Liver (tissue), 9 donors: ENCODE results near the gene ADK. TPM values are rescaled to one million over a fixed set of nuclear protein-coding genes. Genes with fewer than 3 reads are reported as not detected.

Experiments used
- DNase-seq: peaks from one replicate; pipeline ENCODE4 v3.0.0-alpha.2; 2017; ENCODE audit warnings: low spot score
- H3K27ac ChIP-seq, 2 donors: one replicate each; pipeline ENCODE4 v1.7.0; 2013; ENCODE audit warnings: inconsistent platforms in 2 of 2, low read length in 2 of 2, control low read depth in 1 of 2, low read depth in 1 of 2, mild to moderate bottlenecking in 1 of 2
- H3K27me3 ChIP-seq, 4 donors: one replicate each; pipeline versions ENCODE4 v1.6.1 to v1.7.0; 2013; ENCODE audit warnings: low read length in 3 of 4, inconsistent platforms in 1 of 4, mild to moderate bottlenecking in 1 of 4, moderate library complexity in 1 of 4; ENCODE audit not compliant: control insufficient read depth in 4 of 4, insufficient read depth in 4 of 4
- H3K36me3 ChIP-seq, 4 donors: one replicate each; pipeline versions ENCODE4 v1.6.1 to v1.7.0; 2013; ENCODE audit warnings: low read length in 3 of 4, mild to moderate bottlenecking in 3 of 4, low read depth in 1 of 4, moderate library complexity in 1 of 4; ENCODE audit not compliant: control insufficient read depth in 4 of 4, insufficient read depth in 3 of 4
- H3K4me1 ChIP-seq, 4 donors: one replicate each; pipeline versions ENCODE4 v1.6.1 to v1.7.0; 2013; ENCODE audit warnings: low read length in 3 of 4, mild to moderate bottlenecking in 3 of 4, moderate library complexity in 1 of 4; ENCODE audit not compliant: control insufficient read depth in 4 of 4, insufficient read depth in 4 of 4
- H3K4me3 ChIP-seq, 3 donors: one replicate each; pipeline versions ENCODE4 v1.6.1 to v1.7.0; 2013; ENCODE audit warnings: low read length in 3 of 3, control low read depth in 1 of 3, low read depth in 1 of 3, mild to moderate bottlenecking in 1 of 3
- H3K9ac ChIP-seq, 2 donors: one replicate each; pipeline ENCODE4 v1.7.0; 2013; ENCODE audit warnings: low read length in 2 of 2, mild to moderate bottlenecking in 2 of 2, moderate library complexity in 2 of 2, control low read depth in 1 of 2, low read depth in 1 of 2
- H3K9me3 ChIP-seq, 4 donors: one replicate each; pipeline versions ENCODE4 v1.6.1 to v1.7.0; 2013; ENCODE audit warnings: low read length in 3 of 4; ENCODE audit not compliant: control insufficient read depth in 4 of 4
- EGR1 ChIP-seq, 2 donors: IDR thresholded peaks; 2 replicates each; pipeline ENCODE4 v1.6.1; 2016 to 2018; ENCODE audit warnings: antibody characterized with exemption in 2 of 2, low read depth in 2 of 2
- FOXA1 ChIP-seq: IDR thresholded peaks from 2 replicates; pipeline ENCODE4 v1.6.1; 2016; ENCODE audit warnings: antibody characterized with exemption
- FOXA2 ChIP-seq: IDR thresholded peaks from 2 replicates; pipeline ENCODE4 v1.6.1; 2016; ENCODE audit warnings: antibody characterized with exemption
- GABPA ChIP-seq, 2 donors: IDR thresholded peaks in 1 of 2; conservative IDR thresholded peaks in 1 of 2; 2 replicates each; pipeline ENCODE4 v1.6.1; 2016; ENCODE audit warnings: antibody characterized with exemption in 2 of 2, mild to moderate bottlenecking in 1 of 2, moderate library complexity in 1 of 2
- HNF4A ChIP-seq, 2 donors: conservative IDR thresholded peaks; 2 replicates each; pipeline ENCODE4 v1.6.1; 2016; ENCODE audit warnings: antibody characterized with exemption in 2 of 2, mild to moderate bottlenecking in 2 of 2
- HNF4G ChIP-seq: IDR thresholded peaks from 2 replicates; pipeline ENCODE4 v1.6.1; 2016; ENCODE audit warnings: antibody characterized with exemption
- JUND ChIP-seq, 2 donors: IDR thresholded peaks; 2 replicates each; pipeline ENCODE4 v1.6.1; 2016; ENCODE audit warnings: antibody characterized with exemption in 2 of 2
- NR2F2 ChIP-seq: IDR thresholded peaks from 2 replicates; pipeline ENCODE4 v1.6.1; 2016; ENCODE audit warnings: antibody characterized with exemption
- RAD21 ChIP-seq, 2 donors: IDR thresholded peaks; 2 replicates each; pipeline ENCODE4 v1.6.1; 2016; ENCODE audit warnings: antibody characterized with exemption in 2 of 2, mild to moderate bottlenecking in 2 of 2
- RXRA ChIP-seq, 2 donors: IDR thresholded peaks; 2 replicates each; pipeline ENCODE4 v1.6.1; 2017 to 2018; ENCODE audit warnings: antibody characterized with exemption in 2 of 2, mild to moderate bottlenecking in 1 of 2
- SP1 ChIP-seq: IDR thresholded peaks from 2 replicates; pipeline ENCODE4 v1.6.1; 2018; ENCODE audit warnings: antibody characterized with exemption, mild to moderate bottlenecking
- TAF1 ChIP-seq: conservative IDR thresholded peaks from 2 replicates; pipeline ENCODE4 v1.6.1; 2016; ENCODE audit warnings: antibody characterized with exemption, mild to moderate bottlenecking
- YY1 ChIP-seq: IDR thresholded peaks from 2 replicates; pipeline ENCODE4 v1.6.1; 2016; ENCODE audit warnings: antibody characterized with exemption, mild to moderate bottlenecking
- WGBS: extraction: QIAGEN DNeasy Blood & Tissue Kit; methylation state at CpG from one replicate; pipeline ENCODE4 v1.1.7; 2013; 5-methylcytosine and 5-hydroxymethylcytosine counted together
- polyA plus RNA-seq, 2 donors: library from polyadenylated mRNA; stranded (reverse) in 1 of 2; unstranded in 1 of 2; fragments of 200-250 nt in 1 of 2; fragments of >200 nt in 1 of 2; fragmentation: Nextera tagmentation in 1 of 2; extraction: Ambion mirVana in 1 of 2; gene quantifications; one replicate each; pipeline versions ENCODE4 v1.2.1 to v1.2.3, GENCODE V29; 2013 to 2015
- total RNA-seq, 2 donors: library from RNA; depleted of rRNA; stranded (reverse); fragments of >200 nt; gene quantifications; one replicate each; pipeline ENCODE4 v1.2.3, GENCODE V29; 2014
- TF ChIP-seq, protein P1 (sequence below): fragments of 150-350 bp; IDR thresholded peaks from 2 replicates; pipeline ENCODE4 v1.5.1; 2017; ENCODE audit warnings: improper control_type of control experiment, low read depth, low read length; ENCODE audit not compliant: missing input control
- TF ChIP-seq, protein P2 (sequence below): IDR thresholded peaks from 2 replicates; pipeline ENCODE4 v1.6.1; 2016; ENCODE audit warnings: antibody characterized with exemption
- TF ChIP-seq, protein P3 (sequence below): IDR thresholded peaks from 2 replicates; pipeline ENCODE4 v1.6.1; 2016; ENCODE audit warnings: antibody characterized with exemption
- TF ChIP-seq, protein P4 (sequence below): IDR thresholded peaks from 2 replicates; pipeline ENCODE4 v1.6.1; 2016; ENCODE audit warnings: antibody characterized with exemption, mild to moderate bottlenecking
- TF ChIP-seq, protein P5 (sequence below): IDR thresholded peaks from 2 replicates; pipeline ENCODE4 v1.6.1; 2016; ENCODE audit warnings: antibody characterized with exemption
- donor health status: healthy.
- donor health status: healthy.
- donor health status: healthy.
- donor health status: healthy.
- donor health status: healthy.

Gene ADK
- total and polyA plus RNA-seq, 4 donors, result 18.0 to 110 (median 65.5) TPM

DNA sequence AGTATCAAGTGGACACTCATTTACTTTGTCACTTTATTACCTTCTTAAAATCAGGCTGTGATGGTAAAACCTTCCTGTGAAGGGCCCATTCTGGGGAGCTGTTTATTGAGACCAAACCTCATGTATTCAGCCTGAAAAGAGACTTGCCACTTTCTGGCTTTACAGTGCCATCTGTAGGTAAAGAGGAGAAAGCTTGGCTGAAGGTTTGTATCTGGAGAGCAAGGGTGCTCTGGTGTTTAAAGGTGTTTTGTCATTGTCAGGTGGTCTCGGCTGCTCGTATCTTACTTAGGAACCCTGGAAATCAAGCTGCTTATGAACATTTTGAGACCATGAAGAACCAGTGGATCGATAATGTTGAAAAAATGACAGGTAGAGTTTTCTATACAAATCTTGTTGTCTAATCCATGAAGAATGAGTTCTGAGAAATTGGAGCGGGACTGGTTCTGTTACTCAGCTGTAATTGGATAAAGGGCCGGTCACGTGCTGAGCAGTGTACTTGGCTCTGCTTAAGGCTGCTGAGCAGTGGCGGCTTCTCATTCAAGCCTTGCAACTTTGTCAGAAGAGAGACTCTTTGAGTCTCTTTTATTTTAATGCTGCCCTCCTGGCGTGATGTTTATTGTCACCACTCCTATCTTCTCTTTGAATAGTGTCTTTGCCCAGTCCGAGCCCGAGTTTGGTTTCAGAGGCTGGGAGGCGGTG is 47.3 kb upstream of the ADK start:
- H3K4me3 ChIP-seq, result no peak overlapping the region
- H3K9me3 ChIP-seq, result no peaks in the 10 kb centered on the region
- no peak for DNase-seq
- H3K27ac ChIP-seq, result no peak overlapping the region
- TF ChIP-seq EGR1 (IDR thresholded peaks at IDR 0.05; ENCODE audit: low read depth in 2 of 2) (no peak), RAD21 (IDR thresholded peaks at IDR 0.05) (peak; percentile 78 to 82)
- TF ChIP-seq, protein P1, sequence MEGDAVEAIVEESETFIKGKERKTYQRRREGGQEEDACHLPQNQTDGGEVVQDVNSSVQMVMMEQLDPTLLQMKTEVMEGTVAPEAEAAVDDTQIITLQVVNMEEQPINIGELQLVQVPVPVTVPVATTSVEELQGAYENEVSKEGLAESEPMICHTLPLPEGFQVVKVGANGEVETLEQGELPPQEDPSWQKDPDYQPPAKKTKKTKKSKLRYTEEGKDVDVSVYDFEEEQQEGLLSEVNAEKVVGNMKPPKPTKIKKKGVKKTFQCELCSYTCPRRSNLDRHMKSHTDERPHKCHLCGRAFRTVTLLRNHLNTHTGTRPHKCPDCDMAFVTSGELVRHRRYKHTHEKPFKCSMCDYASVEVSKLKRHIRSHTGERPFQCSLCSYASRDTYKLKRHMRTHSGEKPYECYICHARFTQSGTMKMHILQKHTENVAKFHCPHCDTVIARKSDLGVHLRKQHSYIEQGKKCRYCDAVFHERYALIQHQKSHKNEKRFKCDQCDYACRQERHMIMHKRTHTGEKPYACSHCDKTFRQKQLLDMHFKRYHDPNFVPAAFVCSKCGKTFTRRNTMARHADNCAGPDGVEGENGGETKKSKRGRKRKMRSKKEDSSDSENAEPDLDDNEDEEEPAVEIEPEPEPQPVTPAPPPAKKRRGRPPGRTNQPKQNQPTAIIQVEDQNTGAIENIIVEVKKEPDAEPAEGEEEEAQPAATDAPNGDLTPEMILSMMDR, result peak; percentile 40
- H3K27me3 ChIP-seq, result no peaks in the 10 kb centered on the region
- H3K9ac ChIP-seq, result no peak overlapping the region
- peaks cover 3 to 46% (median 29%) of the 10 kb centered on the region in 4 donors for H3K36me3 ChIP-seq
- 84% methylated on average over 11 of the region's 11 CpGs for WGBS
- no peaks in the 10 kb centered on the region for H3K4me1 ChIP-seq

DNA sequence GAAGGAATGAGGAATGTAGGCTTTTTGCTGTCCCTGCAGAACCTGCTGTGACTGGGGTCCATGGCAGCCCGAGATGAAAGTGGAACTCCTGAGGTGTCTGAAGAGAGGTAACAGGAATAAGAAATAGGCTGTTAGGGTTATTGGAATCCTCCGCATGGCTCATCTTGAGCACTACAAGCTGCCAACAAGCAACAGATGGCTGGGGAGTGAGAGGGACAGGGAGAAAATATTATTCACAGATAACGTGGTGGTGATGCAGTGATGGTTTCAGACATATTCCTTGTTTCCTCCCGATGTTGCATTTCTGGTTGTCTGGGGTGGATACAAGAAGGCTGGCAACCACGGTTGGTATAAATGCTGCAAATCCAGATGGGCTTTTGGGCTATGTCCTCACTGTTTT is 46.5 kb upstream of the ADK start:
- 96% methylated on average over 5 of the region's 5 CpGs for WGBS
- no peak for TF ChIP-seq FOXA1
- TF ChIP-seq GABPA (IDR thresholded peaks at IDR 0.05 in 1 of 2, conservative IDR thresholded peaks at IDR 0.05 in 1 of 2), result no peak
- TF ChIP-seq YY1, result no peak
- TF ChIP-seq, protein P2, sequence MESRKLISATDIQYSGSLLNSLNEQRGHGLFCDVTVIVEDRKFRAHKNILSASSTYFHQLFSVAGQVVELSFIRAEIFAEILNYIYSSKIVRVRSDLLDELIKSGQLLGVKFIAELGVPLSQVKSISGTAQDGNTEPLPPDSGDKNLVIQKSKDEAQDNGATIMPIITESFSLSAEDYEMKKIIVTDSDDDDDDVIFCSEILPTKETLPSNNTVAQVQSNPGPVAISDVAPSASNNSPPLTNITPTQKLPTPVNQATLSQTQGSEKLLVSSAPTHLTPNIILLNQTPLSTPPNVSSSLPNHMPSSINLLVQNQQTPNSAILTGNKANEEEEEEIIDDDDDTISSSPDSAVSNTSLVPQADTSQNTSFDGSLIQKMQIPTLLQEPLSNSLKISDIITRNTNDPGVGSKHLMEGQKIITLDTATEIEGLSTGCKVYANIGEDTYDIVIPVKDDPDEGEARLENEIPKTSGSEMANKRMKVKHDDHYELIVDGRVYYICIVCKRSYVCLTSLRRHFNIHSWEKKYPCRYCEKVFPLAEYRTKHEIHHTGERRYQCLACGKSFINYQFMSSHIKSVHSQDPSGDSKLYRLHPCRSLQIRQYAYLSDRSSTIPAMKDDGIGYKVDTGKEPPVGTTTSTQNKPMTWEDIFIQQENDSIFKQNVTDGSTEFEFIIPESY, result no peak
- TF ChIP-seq, protein P1, result no peak
- TF ChIP-seq, protein P3, sequence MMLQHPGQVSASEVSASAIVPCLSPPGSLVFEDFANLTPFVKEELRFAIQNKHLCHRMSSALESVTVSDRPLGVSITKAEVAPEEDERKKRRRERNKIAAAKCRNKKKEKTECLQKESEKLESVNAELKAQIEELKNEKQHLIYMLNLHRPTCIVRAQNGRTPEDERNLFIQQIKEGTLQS, result no peak
- TF ChIP-seq JUND (IDR thresholded peaks at IDR 0.05), result no peak
- TF ChIP-seq SP1, result no peak
- no peak for TF ChIP-seq HNF4A (conservative IDR thresholded peaks at IDR 0.05)
- no peak for TF ChIP-seq RAD21 (IDR thresholded peaks at IDR 0.05)
- TF ChIP-seq TAF1, result no peak
- TF ChIP-seq, protein P4, sequence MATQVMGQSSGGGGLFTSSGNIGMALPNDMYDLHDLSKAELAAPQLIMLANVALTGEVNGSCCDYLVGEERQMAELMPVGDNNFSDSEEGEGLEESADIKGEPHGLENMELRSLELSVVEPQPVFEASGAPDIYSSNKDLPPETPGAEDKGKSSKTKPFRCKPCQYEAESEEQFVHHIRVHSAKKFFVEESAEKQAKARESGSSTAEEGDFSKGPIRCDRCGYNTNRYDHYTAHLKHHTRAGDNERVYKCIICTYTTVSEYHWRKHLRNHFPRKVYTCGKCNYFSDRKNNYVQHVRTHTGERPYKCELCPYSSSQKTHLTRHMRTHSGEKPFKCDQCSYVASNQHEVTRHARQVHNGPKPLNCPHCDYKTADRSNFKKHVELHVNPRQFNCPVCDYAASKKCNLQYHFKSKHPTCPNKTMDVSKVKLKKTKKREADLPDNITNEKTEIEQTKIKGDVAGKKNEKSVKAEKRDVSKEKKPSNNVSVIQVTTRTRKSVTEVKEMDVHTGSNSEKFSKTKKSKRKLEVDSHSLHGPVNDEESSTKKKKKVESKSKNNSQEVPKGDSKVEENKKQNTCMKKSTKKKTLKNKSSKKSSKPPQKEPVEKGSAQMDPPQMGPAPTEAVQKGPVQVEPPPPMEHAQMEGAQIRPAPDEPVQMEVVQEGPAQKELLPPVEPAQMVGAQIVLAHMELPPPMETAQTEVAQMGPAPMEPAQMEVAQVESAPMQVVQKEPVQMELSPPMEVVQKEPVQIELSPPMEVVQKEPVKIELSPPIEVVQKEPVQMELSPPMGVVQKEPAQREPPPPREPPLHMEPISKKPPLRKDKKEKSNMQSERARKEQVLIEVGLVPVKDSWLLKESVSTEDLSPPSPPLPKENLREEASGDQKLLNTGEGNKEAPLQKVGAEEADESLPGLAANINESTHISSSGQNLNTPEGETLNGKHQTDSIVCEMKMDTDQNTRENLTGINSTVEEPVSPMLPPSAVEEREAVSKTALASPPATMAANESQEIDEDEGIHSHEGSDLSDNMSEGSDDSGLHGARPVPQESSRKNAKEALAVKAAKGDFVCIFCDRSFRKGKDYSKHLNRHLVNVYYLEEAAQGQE, result no peak
- no peak for TF ChIP-seq HNF4G
- TF ChIP-seq RXRA (IDR thresholded peaks at IDR 0.05), result no peak
- TF ChIP-seq NR2F2, result no peak
- TF ChIP-seq FOXA2, result no peak
- TF ChIP-seq, protein P5, sequence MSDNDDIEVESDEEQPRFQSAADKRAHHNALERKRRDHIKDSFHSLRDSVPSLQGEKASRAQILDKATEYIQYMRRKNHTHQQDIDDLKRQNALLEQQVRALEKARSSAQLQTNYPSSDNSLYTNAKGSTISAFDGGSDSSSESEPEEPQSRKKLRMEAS, result no peak
- Histone ChIP-seq H3K36me3 (peaks cover 3 to 53% (median 32%) of the 10 kb centered on the region in 4 donors), H3K27me3 (no peaks in the 10 kb centered on the region), H3K9ac (no peak overlapping the region), H3K27ac (no peak overlapping the region), H3K4me3 (no peak overlapping the region), H3K4me1 (no peaks in the 10 kb centered on the region), H3K9me3 (no peaks in the 10 kb centered on the region)
- DNase-seq, result no peak
